Stimulated activated CD8-positive, alpha-beta memory T cell treated with anti-CD3 and anti-CD28 coated beads, Interleukin-7, amount 100 ng/mL, for 4 hours (primary cell): Measurements from ENCODE around the gene PRR13.
"Not testable (repeated sequence)": the region's sequence is repeated elsewhere in the genome, so short reads cannot be mapped to it uniquely, and the experiment has no call there.

Experiments
- DNase-seq, 2 donors: peaks; one replicate each; pipeline ENCODE4 v3.0.0-alpha.2; 2020; ENCODE audit warnings: low read depth in 2 of 2

PRR13 gene

GRCh38 chr12:53468282-53468681, 26.7 kb downstream of the PRR13 start:
- DNase-seq: no peak

- DNase-seq: no peak
These were observed 30.6 kb downstream of the PRR13 start for GRCh38 chr12:53472056-53472582.

- no peak for DNase-seq
These were observed 32.5 kb downstream of the PRR13 start for GRCh38 chr12:53474077-53474476.

GRCh38 chr12:53474819-53475218, 33.3 kb downstream of the PRR13 start:
- DNase-seq: no peak

- no peak for DNase-seq
These were observed 35.3 kb downstream of the PRR13 start for GRCh38 chr12:53476769-53477209.

- no peak for DNase-seq
These were observed 37.3 kb downstream of the PRR13 start for GRCh38 chr12:53478865-53479264.

- DNase-seq: no peak
These were observed 37.8 kb downstream of the PRR13 start for GRCh38 chr12:53479331-53479730.

- no peak for DNase-seq
These were observed 39.2 kb downstream of the PRR13 start for GRCh38 chr12:53480491-53481442.

- DNase-seq: not testable (repeated sequence)
These were observed 39.9 kb downstream of the PRR13 start for GRCh38 chr12:53481458-53481857.

- no peak for DNase-seq
These were observed 40.5 kb downstream of the PRR13 start for GRCh38 chr12:53481939-53482586.

GRCh38 chr12:53482626-53483168, 41.2 kb downstream of the PRR13 start:
- DNase-seq: no peak

- no peak for DNase-seq
These were observed 41.9 kb downstream of the PRR13 start for GRCh38 chr12:53483225-53483978.

GRCh38 chr12:53483979-53484377, 42.4 kb downstream of the PRR13 start:
- DNase-seq: no peak

- DNase-seq: no peak
These were observed 43.4 kb downstream of the PRR13 start for GRCh38 chr12:53484686-53485575.

- no peak for DNase-seq
These were observed 44.6 kb downstream of the PRR13 start for GRCh38 chr12:53485955-53486735.

- DNase-seq: no peak
These were observed 45.4 kb downstream of the PRR13 start for GRCh38 chr12:53486736-53487487.

GRCh38 chr12:53489242-53489864, 47.8 kb downstream of the PRR13 start:
- DNase-seq: no peak

- no peak for DNase-seq
These were observed 50.7 kb downstream of the PRR13 start for GRCh38 chr12:53492188-53492587.
